Measurements from ENCODE around the gene ANXA2R. TPM values are rescaled to one million over a fixed set of nuclear protein-coding genes. Genes with fewer than 3 reads are reported as not detected.

The ANXA2R gene
- total RNA-seq, 2 donors from 2014 or later, result 33.0 to 44.0 TPM

- Mint-ChIP-seq H3K4me3 (peak overlapping the region; percentile 97), H3K27ac (peak overlapping the region; percentile 100), H3K36me3 (ENCODE audit: low read depth) (peaks cover 3% of the 10 kb centered on the region), H3K27me3 (no peaks in the 10 kb centered on the region), H3K4me1 (peaks cover 46% of the 10 kb centered on the region)
- no peaks in the 10 kb centered on the region for H3K9me3 ChIP-seq (ENCODE audit: control insufficient read depth, low read length, poor library complexity, severe bottlenecking)
- ATAC-seq (no peak), DNase-seq (no peak)
These were observed 23.8 kb downstream of the ANXA2R start for GRCh38 chr5:43016217-43016779.

- Mint-ChIP-seq H3K4me1 (peaks cover 58% of the 10 kb centered on the region), H3K4me3 (no peak overlapping the region), H3K36me3 (ENCODE audit: low read depth) (peaks cover 5% of the 10 kb centered on the region), H3K27ac (peak overlapping the region; percentile 100), H3K27me3 (no peaks in the 10 kb centered on the region)
- no peaks in the 10 kb centered on the region for H3K9me3 ChIP-seq (ENCODE audit: control insufficient read depth, low read length, poor library complexity, severe bottlenecking)
- DNase-seq (no peak), ATAC-seq (no peak)
These were observed 25.6 kb downstream of the ANXA2R start for GRCh38 chr5:43014522-43014921.

- no peak for ATAC-seq
- peaks cover 49% of the 10 kb centered on the region for H3K4me1 Mint-ChIP-seq
- peak overlapping the region; percentile 100 for H3K27ac Mint-ChIP-seq
These were observed 29.2 kb downstream of the ANXA2R start for GRCh38 chr5:43010935-43011315.

GRCh38 chr5:43008363-43009153 is 31.6 kb downstream of the ANXA2R start:
- no peaks in the 10 kb centered on the region for H3K27me3 Mint-ChIP-seq
- ATAC-seq (peak; percentile 72), DNase-seq (peak; percentile 72 to 91 (median 81))
- H3K4me1 Mint-ChIP-seq, result peaks cover 34% of the 10 kb centered on the region
- H3K36me3 Mint-ChIP-seq (ENCODE audit: low read depth), result peaks cover 2% of the 10 kb centered on the region
- peak overlapping the region; percentile 100 for H3K27ac Mint-ChIP-seq
- H3K9me3 ChIP-seq (ENCODE audit: control insufficient read depth, low read length, poor library complexity, severe bottlenecking), result no peaks in the 10 kb centered on the region
- peak overlapping the region; percentile 96 for H3K4me3 Mint-ChIP-seq

More at GRCh38 chr5:43010935-43011315, 29.2 kb downstream of the ANXA2R start:
- peaks cover 5% of the 10 kb centered on the region for H3K36me3 Mint-ChIP-seq (ENCODE audit: low read depth)
- H3K9me3 ChIP-seq (ENCODE audit: control insufficient read depth, low read length, poor library complexity, severe bottlenecking), result no peaks in the 10 kb centered on the region
- H3K4me3 Mint-ChIP-seq, result peak overlapping the region; percentile 96
- H3K27me3 Mint-ChIP-seq, result no peaks in the 10 kb centered on the region
- DNase-seq, result no peak

GRCh38 chr5:43007911-43008362 is 32.2 kb downstream of the ANXA2R start:
- DNase-seq (peak; percentile 67 to 78 (median 71)), ATAC-seq (peak; percentile 74)
- peak overlapping the region; percentile 96 for H3K4me3 Mint-ChIP-seq
- peaks cover 2% of the 10 kb centered on the region for H3K36me3 Mint-ChIP-seq (ENCODE audit: low read depth)
- no peaks in the 10 kb centered on the region for H3K27me3 Mint-ChIP-seq
- H3K27ac Mint-ChIP-seq, result peak overlapping the region; percentile 100
- H3K9me3 ChIP-seq (ENCODE audit: control insufficient read depth, low read length, poor library complexity, severe bottlenecking), result no peaks in the 10 kb centered on the region
- peaks cover 34% of the 10 kb centered on the region for H3K4me1 Mint-ChIP-seq

GRCh38 chr5:43007246-43007910 is 32.7 kb downstream of the ANXA2R start:
- Mint-ChIP-seq H3K27me3 (no peaks in the 10 kb centered on the region), H3K36me3 (ENCODE audit: low read depth) (peaks cover 2% of the 10 kb centered on the region), H3K27ac (peak overlapping the region; percentile 100), H3K4me1 (peaks cover 34% of the 10 kb centered on the region), H3K4me3 (peak overlapping the region; percentile 96)
- ATAC-seq (peak; percentile 39), DNase-seq (peak; percentile 62 to 68 (median 67))
- no peaks in the 10 kb centered on the region for H3K9me3 ChIP-seq (ENCODE audit: control insufficient read depth, low read length, poor library complexity, severe bottlenecking)

GRCh38 chr5:43006424-43007202 is 33.5 kb downstream of the ANXA2R start:
- Mint-ChIP-seq H3K4me1 (peaks cover 34% of the 10 kb centered on the region), H3K36me3 (ENCODE audit: low read depth) (peaks cover 2% of the 10 kb centered on the region), H3K27me3 (no peaks in the 10 kb centered on the region), H3K27ac (peak overlapping the region; percentile 100), H3K4me3 (peak overlapping the region; percentile 96)
- no peaks in the 10 kb centered on the region for H3K9me3 ChIP-seq (ENCODE audit: control insufficient read depth, low read length, poor library complexity, severe bottlenecking)
- DNase-seq (no peak), ATAC-seq (no peak)

GRCh38 chr5:43005031-43005430 is 35.1 kb downstream of the ANXA2R start:
- Mint-ChIP-seq H3K27ac (no peak overlapping the region), H3K36me3 (ENCODE audit: low read depth) (no peaks in the 10 kb centered on the region), H3K4me1 (peaks cover 22% of the 10 kb centered on the region), H3K27me3 (no peaks in the 10 kb centered on the region), H3K4me3 (no peak overlapping the region)
- no peaks in the 10 kb centered on the region for H3K9me3 ChIP-seq (ENCODE audit: control insufficient read depth, low read length, poor library complexity, severe bottlenecking)
- DNase-seq (no peak), ATAC-seq (no peak)

GRCh38 chr5:43001748-43002147 is 38.4 kb downstream of the ANXA2R start:
- H3K36me3 Mint-ChIP-seq (ENCODE audit: low read depth), result no peaks in the 10 kb centered on the region
- H3K27ac Mint-ChIP-seq, result no peak overlapping the region
- H3K9me3 ChIP-seq (ENCODE audit: control insufficient read depth, low read length, poor library complexity, severe bottlenecking), result no peaks in the 10 kb centered on the region
- no peaks in the 10 kb centered on the region for H3K4me1 Mint-ChIP-seq
- H3K27me3 Mint-ChIP-seq, result no peaks in the 10 kb centered on the region
- DNase-seq (no peak), ATAC-seq (no peak)
- no peak overlapping the region for H3K4me3 Mint-ChIP-seq

- H3K27me3 Mint-ChIP-seq, result no peaks in the 10 kb centered on the region
- no peaks in the 10 kb centered on the region for H3K36me3 Mint-ChIP-seq (ENCODE audit: low read depth)
- H3K27ac Mint-ChIP-seq, result no peak overlapping the region
- no peak overlapping the region for H3K4me3 Mint-ChIP-seq
- no peaks in the 10 kb centered on the region for H3K9me3 ChIP-seq (ENCODE audit: control insufficient read depth, low read length, poor library complexity, severe bottlenecking)
- ATAC-seq (no peak), DNase-seq (no peak)
- no peaks in the 10 kb centered on the region for H3K4me1 Mint-ChIP-seq
These were observed 39.2 kb downstream of the ANXA2R start for GRCh38 chr5:43000914-43001313.

- Mint-ChIP-seq H3K27ac (no peak overlapping the region), H3K4me3 (peak overlapping the region; percentile 45), H3K36me3 (ENCODE audit: low read depth) (no peaks in the 10 kb centered on the region), H3K27me3 (no peaks in the 10 kb centered on the region), H3K4me1 (peaks cover 3% of the 10 kb centered on the region)
- ATAC-seq, result no peak
- no peaks in the 10 kb centered on the region for H3K9me3 ChIP-seq (ENCODE audit: control insufficient read depth, low read length, poor library complexity, severe bottlenecking)
- DNase-seq, result no peak
These were observed 39.8 kb downstream of the ANXA2R start for GRCh38 chr5:43000111-43000840.

GRCh38 chr5:42995360-42995751 is 44.8 kb downstream of the ANXA2R start:
- Mint-ChIP-seq H3K27me3 (no peaks in the 10 kb centered on the region), H3K27ac (peak overlapping the region; percentile 100), H3K36me3 (ENCODE audit: low read depth) (peaks cover 2% of the 10 kb centered on the region), H3K4me3 (peak overlapping the region; percentile 95), H3K4me1 (peaks cover 19% of the 10 kb centered on the region)
- ATAC-seq (no peak), DNase-seq (no peak)
- H3K9me3 ChIP-seq (ENCODE audit: control insufficient read depth, low read length, poor library complexity, severe bottlenecking), result no peaks in the 10 kb centered on the region

All from T-helper 17 cell (primary cell).